NT2/D1 (cell line): ENCODE data around the gene PLCG2.

Experiments
- SUZ12 ChIP-seq: IDR thresholded peaks from 2 replicates; pipeline ENCODE4 v1.6.1; 2011; ENCODE audit not compliant: insufficient read length, insufficient read depth; ENCODE audit errors: extremely low read depth
- YY1 ChIP-seq: IDR thresholded peaks from 2 replicates; pipeline ENCODE4 v1.6.1; 2011; ENCODE audit not compliant: insufficient read length, insufficient read depth
- ZNF274 ChIP-seq: IDR thresholded peaks from 2 replicates; pipeline ENCODE4 v1.6.1; 2011; ENCODE audit warnings: mild to moderate bottlenecking, low read depth, low read length

- no peak for TF ChIP-seq ZNF274
- no peak for TF ChIP-seq YY1
- TF ChIP-seq SUZ12: no peak
Observed at GRCh38 chr16:81816351-81816750, 37.3 kb downstream of the PLCG2 start.
